ENCODE data around the gene RNF144A. TPM values are rescaled to one million over a fixed set of nuclear protein-coding genes. Genes with fewer than 3 reads are reported as not detected.

The RNF144A gene
- total RNA-seq, 1 donor from 2014 or later: 39.9 TPM

- DNase-seq (ENCODE audit: low spot score, unreplicated experiment): no peak
- peaks cover 2% of the 10 kb centered on the region for H3K4me1 Mint-ChIP-seq (ENCODE audit: low read depth)
- peaks cover 34% of the 10 kb centered on the region for H3K36me3 Mint-ChIP-seq (ENCODE audit: insufficient read depth)
- no peak for TF ChIP-seq CTCF (IDR thresholded peaks at IDR 0.05; ENCODE audit: unreplicated experiment)
- no peak overlapping the region for H3K4me3 Mint-ChIP-seq (ENCODE audit: low read depth)
- H3K9me3 Mint-ChIP-seq (ENCODE audit: low read depth): no peaks in the 10 kb centered on the region
- no peaks in the 10 kb centered on the region for H3K27me3 Mint-ChIP-seq
- no peak overlapping the region for H3K27ac Mint-ChIP-seq
These were observed 114.5 kb downstream of the RNF144A start for GRCh38 chr2:7031547-7032245.

- peaks cover 32% of the 10 kb centered on the region for H3K36me3 Mint-ChIP-seq (ENCODE audit: insufficient read depth)
- peaks cover 2% of the 10 kb centered on the region for H3K4me1 Mint-ChIP-seq (ENCODE audit: low read depth)
- no peaks in the 10 kb centered on the region for H3K9me3 Mint-ChIP-seq (ENCODE audit: low read depth)
- no peak for DNase-seq (ENCODE audit: low spot score, unreplicated experiment)
- H3K4me3 Mint-ChIP-seq (ENCODE audit: low read depth): no peak overlapping the region
- no peak for TF ChIP-seq CTCF (IDR thresholded peaks at IDR 0.05; ENCODE audit: unreplicated experiment)
- H3K27me3 Mint-ChIP-seq: no peaks in the 10 kb centered on the region
- no peak overlapping the region for H3K27ac Mint-ChIP-seq
These were observed 115.2 kb downstream of the RNF144A start for GRCh38 chr2:7032371-7032770.

GRCh38 chr2:7033136-7033960, 116.1 kb downstream of the RNF144A start:
- no peaks in the 10 kb centered on the region for H3K27me3 Mint-ChIP-seq
- H3K4me3 Mint-ChIP-seq (ENCODE audit: low read depth): no peak overlapping the region
- peaks cover 32% of the 10 kb centered on the region for H3K36me3 Mint-ChIP-seq (ENCODE audit: insufficient read depth)
- no peak for DNase-seq (ENCODE audit: low spot score, unreplicated experiment)
- H3K4me1 Mint-ChIP-seq (ENCODE audit: low read depth): peaks cover 2% of the 10 kb centered on the region
- H3K9me3 Mint-ChIP-seq (ENCODE audit: low read depth): no peaks in the 10 kb centered on the region
- no peak overlapping the region for H3K27ac Mint-ChIP-seq
- no peak for TF ChIP-seq CTCF (IDR thresholded peaks at IDR 0.05; ENCODE audit: unreplicated experiment)

- DNase-seq (ENCODE audit: low spot score, unreplicated experiment): no peak
- Mint-ChIP-seq H3K9me3 (ENCODE audit: low read depth) (no peaks in the 10 kb centered on the region), H3K27ac (no peak overlapping the region), H3K4me3 (ENCODE audit: low read depth) (no peak overlapping the region), H3K36me3 (ENCODE audit: insufficient read depth) (peaks cover 29% of the 10 kb centered on the region), H3K27me3 (no peaks in the 10 kb centered on the region), H3K4me1 (ENCODE audit: low read depth) (peaks cover 2% of the 10 kb centered on the region)
- TF ChIP-seq CTCF (IDR thresholded peaks at IDR 0.05; ENCODE audit: unreplicated experiment): no peak
These were observed 117.1 kb downstream of the RNF144A start for GRCh38 chr2:7034303-7034702.

- peaks cover 28% of the 10 kb centered on the region for H3K36me3 Mint-ChIP-seq (ENCODE audit: insufficient read depth)
These were observed 118.7 kb downstream of the RNF144A start for GRCh38 chr2:7035884-7036283.

More at GRCh38 chr2:7035884-7036283, 118.7 kb downstream of the RNF144A start:
- no peak overlapping the region for H3K4me3 Mint-ChIP-seq (ENCODE audit: low read depth)
- DNase-seq (ENCODE audit: low spot score, unreplicated experiment): no peak
- TF ChIP-seq CTCF (IDR thresholded peaks at IDR 0.05; ENCODE audit: unreplicated experiment): no peak
- H3K27me3 Mint-ChIP-seq: no peaks in the 10 kb centered on the region
- H3K4me1 Mint-ChIP-seq (ENCODE audit: low read depth): peaks cover 2% of the 10 kb centered on the region
- no peaks in the 10 kb centered on the region for H3K9me3 Mint-ChIP-seq (ENCODE audit: low read depth)
- H3K27ac Mint-ChIP-seq: no peak overlapping the region
